HG03196 (cell line): Measurements from ENCODE around the gene TAX1BP1.

Experiments used
- ATAC-seq: cut with Tn5 transposase; IDR thresholded peaks from one replicate; pipeline ENCODE4 v1.9.1; 2021; ENCODE audit not compliant: unreplicated experiment

Gene TAX1BP1

DNA sequence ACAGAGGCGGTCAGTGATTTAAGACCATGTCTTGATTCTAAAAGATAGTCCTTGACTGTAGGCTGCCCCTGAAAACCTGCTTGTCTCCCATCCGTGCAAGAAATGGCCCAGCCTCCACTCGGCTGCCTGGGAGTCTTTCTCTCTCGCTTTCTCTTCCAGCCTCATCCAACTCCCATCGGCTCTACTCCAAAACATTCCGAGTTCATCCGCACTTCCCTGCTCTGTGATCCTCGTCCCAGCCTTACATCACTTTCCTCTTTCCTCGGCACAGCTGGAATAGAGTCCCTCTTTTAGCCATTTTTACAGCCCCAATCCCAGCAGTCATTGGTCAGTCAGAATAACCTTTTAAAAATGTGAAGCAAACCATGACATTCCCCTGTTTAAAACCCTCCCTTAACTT lies 135.1 kb downstream of the TAX1BP1 start:
- ATAC-seq, result no peak

DNA sequence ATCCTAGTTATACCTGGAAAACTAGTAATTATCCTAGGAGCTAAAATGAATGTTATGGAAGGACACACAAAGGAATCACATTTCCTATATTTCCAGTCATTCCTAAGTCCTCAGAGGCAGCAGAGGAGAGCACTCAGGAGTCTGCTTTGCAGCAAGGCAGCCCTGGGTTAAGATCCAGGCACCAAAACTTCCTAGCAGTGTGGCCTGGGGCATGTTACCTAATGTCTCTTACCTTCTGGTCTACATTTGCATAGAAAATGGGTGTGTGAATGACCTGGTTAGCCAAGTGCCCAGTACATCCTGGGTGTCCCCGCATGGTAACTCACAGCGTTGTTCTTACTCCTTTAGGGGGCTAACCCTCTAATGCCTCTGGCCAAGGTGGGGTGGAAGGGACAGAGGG lies 135.9 kb downstream of the TAX1BP1 start:
- no peak for ATAC-seq

- ATAC-seq, result no peak
These were observed 136.8 kb downstream of the TAX1BP1 start for GRCh38 chr7:27876756-27877155.
